Neuron (in vitro differentiated cells): ENCODE data around the gene STK35.

Experiments used
- H2AFZ ChIP-seq: one replicate; pipeline ENCODE4 v1.6.1; 2013; ENCODE audit warnings: low read depth, mild to moderate bottlenecking, inconsistent platforms, low read length, moderate library complexity
- H3K27me3 ChIP-seq: one replicate; pipeline ENCODE4 v1.6.1; 2013; ENCODE audit warnings: low read length; ENCODE audit not compliant: insufficient read depth
- H3K36me3 ChIP-seq: one replicate; pipeline ENCODE4 v1.6.1; 2013; ENCODE audit warnings: low read length; ENCODE audit not compliant: insufficient read depth
- H3K4me1 ChIP-seq: one replicate; pipeline ENCODE4 v1.6.1; 2013; ENCODE audit warnings: low read length; ENCODE audit not compliant: insufficient read depth
- H3K4me3 ChIP-seq: 2 replicates; pipeline ENCODE4 v1.5.1; 2013; ENCODE audit warnings: mild to moderate bottlenecking, low read length, moderate library complexity
- H3K9me3 ChIP-seq: one replicate; pipeline ENCODE4 v1.6.1; 2013; ENCODE audit warnings: low read length

Gene STK35

GRCh38 chr20:2114127-2114959 is 12.7 kb downstream of the STK35 start:
- H2AFZ ChIP-seq = no peak overlapping the region
- H3K36me3 ChIP-seq = peaks cover 46% of the 10 kb centered on the region
- H3K4me1 ChIP-seq = peaks cover 2% of the 10 kb centered on the region
- H3K27me3 ChIP-seq = no peaks in the 10 kb centered on the region
- H3K9me3 ChIP-seq = no peaks in the 10 kb centered on the region
- H3K4me3 ChIP-seq = no peak overlapping the region

GRCh38 chr20:2114990-2115681 is 13.5 kb downstream of the STK35 start:
- no peak overlapping the region for H2AFZ ChIP-seq
- peaks cover 2% of the 10 kb centered on the region for H3K9me3 ChIP-seq
- H3K36me3 ChIP-seq = peaks cover 53% of the 10 kb centered on the region
- no peaks in the 10 kb centered on the region for H3K4me1 ChIP-seq
- no peaks in the 10 kb centered on the region for H3K27me3 ChIP-seq
- no peak overlapping the region for H3K4me3 ChIP-seq

GRCh38 chr20:2116170-2116940 is 14.7 kb downstream of the STK35 start:
- H3K4me1 ChIP-seq = no peaks in the 10 kb centered on the region
- no peak overlapping the region for H2AFZ ChIP-seq
- H3K36me3 ChIP-seq = peaks cover 52% of the 10 kb centered on the region

GRCh38 chr20:2118783-2119182 is 17.2 kb downstream of the STK35 start:
- Histone ChIP-seq H3K27me3 (no peaks in the 10 kb centered on the region), H3K4me3 (no peak overlapping the region), H3K4me1 (peaks cover 5% of the 10 kb centered on the region), H3K9me3 (peaks cover 2% of the 10 kb centered on the region), H2AFZ (no peak overlapping the region), H3K36me3 (peaks cover 52% of the 10 kb centered on the region)

More at GRCh38 chr20:2116170-2116940, 14.7 kb downstream of the STK35 start:
- no peaks in the 10 kb centered on the region for H3K27me3 ChIP-seq
- no peak overlapping the region for H3K4me3 ChIP-seq
- peaks cover 2% of the 10 kb centered on the region for H3K9me3 ChIP-seq

GRCh38 chr20:2122936-2123335 is 21.3 kb downstream of the STK35 start:
- Histone ChIP-seq H3K36me3 (peaks cover 39% of the 10 kb centered on the region), H3K9me3 (peaks cover 2% of the 10 kb centered on the region), H3K4me3 (no peak overlapping the region), H3K27me3 (no peaks in the 10 kb centered on the region), H3K4me1 (peaks cover 5% of the 10 kb centered on the region), H2AFZ (no peak overlapping the region)

GRCh38 chr20:2123720-2124119 is 22.1 kb downstream of the STK35 start:
- Histone ChIP-seq H3K4me3 (no peak overlapping the region), H3K4me1 (peaks cover 5% of the 10 kb centered on the region), H3K9me3 (peaks cover 2% of the 10 kb centered on the region), H2AFZ (no peak overlapping the region), H3K36me3 (peaks cover 34% of the 10 kb centered on the region), H3K27me3 (no peaks in the 10 kb centered on the region)

- Histone ChIP-seq H3K9me3 (no peaks in the 10 kb centered on the region), H3K4me3 (no peak overlapping the region), H2AFZ (no peak overlapping the region), H3K27me3 (no peaks in the 10 kb centered on the region), H3K4me1 (peaks cover 5% of the 10 kb centered on the region), H3K36me3 (peaks cover 26% of the 10 kb centered on the region)
Measured at GRCh38 chr20:2124564-2125213, 23.1 kb downstream of the STK35 start.

GRCh38 chr20:2125474-2126112 is 24.0 kb downstream of the STK35 start:
- no peak overlapping the region for H2AFZ ChIP-seq
- peaks cover 20% of the 10 kb centered on the region for H3K36me3 ChIP-seq
- no peaks in the 10 kb centered on the region for H3K9me3 ChIP-seq

GRCh38 chr20:2127238-2127637 is 25.6 kb downstream of the STK35 start:
- Histone ChIP-seq H3K4me3 (no peak overlapping the region), H3K9me3 (no peaks in the 10 kb centered on the region), H3K4me1 (peaks cover 5% of the 10 kb centered on the region), H2AFZ (no peak overlapping the region), H3K27me3 (no peaks in the 10 kb centered on the region), H3K36me3 (peaks cover 20% of the 10 kb centered on the region)

More at GRCh38 chr20:2125474-2126112, 24.0 kb downstream of the STK35 start:
- H3K27me3 ChIP-seq = no peaks in the 10 kb centered on the region
- no peak overlapping the region for H3K4me3 ChIP-seq
- H3K4me1 ChIP-seq = peaks cover 5% of the 10 kb centered on the region

GRCh38 chr20:2128542-2128941 is 26.9 kb downstream of the STK35 start:
- no peaks in the 10 kb centered on the region for H3K9me3 ChIP-seq
- H3K27me3 ChIP-seq = no peaks in the 10 kb centered on the region
- H3K36me3 ChIP-seq = peaks cover 17% of the 10 kb centered on the region
- H3K4me1 ChIP-seq = peaks cover 11% of the 10 kb centered on the region
- no peak overlapping the region for H2AFZ ChIP-seq
- H3K4me3 ChIP-seq = no peak overlapping the region

GRCh38 chr20:2130062-2130591 is 28.5 kb downstream of the STK35 start:
- H3K9me3 ChIP-seq = no peaks in the 10 kb centered on the region

GRCh38 chr20:2130683-2131082 is 29.1 kb downstream of the STK35 start:
- H3K4me1 ChIP-seq = peaks cover 11% of the 10 kb centered on the region

More at GRCh38 chr20:2130062-2130591, 28.5 kb downstream of the STK35 start:
- peaks cover 11% of the 10 kb centered on the region for H3K4me1 ChIP-seq
- H3K4me3 ChIP-seq = no peak overlapping the region
- no peaks in the 10 kb centered on the region for H3K27me3 ChIP-seq
- H3K36me3 ChIP-seq = peaks cover 8% of the 10 kb centered on the region
- H2AFZ ChIP-seq = no peak overlapping the region

More at GRCh38 chr20:2130683-2131082, 29.1 kb downstream of the STK35 start:
- Histone ChIP-seq H3K36me3 (peaks cover 6% of the 10 kb centered on the region), H3K9me3 (no peaks in the 10 kb centered on the region), H2AFZ (no peak overlapping the region), H3K4me3 (no peak overlapping the region), H3K27me3 (no peaks in the 10 kb centered on the region)
